B cell (primary cell): Measurements from ENCODE around the gene HOXC9. TPM values are rescaled to one million over a fixed set of nuclear protein-coding genes. Genes with fewer than 3 reads are reported as not detected.

Experiments used
- ATAC-seq: fragments of 200-7000 bp; cut with Tn5 transposase; one replicate; pipeline ENCODE4 v1.10.0; 2021; ENCODE audit warnings: low read depth, mild to moderate bottlenecking, moderate number of reproducible peaks, moderate library complexity
- CTCF ChIA-PET: fragments of 350-600 bp; sonication (Branson Sonifier 250); formaldehyde crosslinking; loops from one replicate; lab custom pipeline; 2021; ENCODE audit warnings: antibody characterized with exemption, inconsistent platforms; lab: Charles Lee
- POLR2A ChIA-PET: fragments of 350-600 bp; sonication (Branson Sonifier 250); formaldehyde crosslinking; loops from one replicate; lab custom pipeline; 2021; ENCODE audit warnings: antibody characterized with exemption; lab: Charles Lee
- DNase-seq: peaks from one replicate; pipeline ENCODE4 v3.0.0; 2013
- H2AFZ ChIP-seq: 2 replicates; pipeline ENCODE4 v1.6.1; 2012; ENCODE audit warnings: mild to moderate bottlenecking, low read depth, low read length; ENCODE audit not compliant: insufficient read depth, poor library complexity, severe bottlenecking
- H3K27ac ChIP-seq, 2 donors: 1 replicate in 1 of 2; 2 replicates in 1 of 2; pipeline ENCODE4 v1.5.1; 2012 to 2013; ENCODE audit warnings: low read length in 2 of 2, mild to moderate bottlenecking in 2 of 2, moderate library complexity in 1 of 2
- H3K27me3 ChIP-seq, 4 experiments: fragments of 200-600 bp in 1 of 4; sonication (generic) in 1 of 4; replicated peaks in 1 of 4; 1 replicate in 2 of 4; 2 replicates in 2 of 4; pipeline versions ENCODE4 v1.6.1 to v1.7.0; 2013 to 2016; ENCODE audit warnings: low read length in 3 of 4, mild to moderate bottlenecking in 2 of 4, mixed read lengths in 1 of 4, moderate library complexity in 1 of 4; ENCODE audit not compliant: insufficient read depth in 4 of 4, control insufficient read depth in 3 of 4; ENCODE audit errors: control extremely low read depth in 1 of 4
- H3K36me3 ChIP-seq, 2 experiments: replicated peaks in 1 of 2; 1 replicate in 1 of 2; 2 replicates in 1 of 2; pipeline versions ENCODE4 v1.6.1 to v1.7.1; 2013; ENCODE audit warnings: low read length in 1 of 2; ENCODE audit not compliant: insufficient read depth in 2 of 2, control insufficient read depth in 1 of 2; ENCODE audit errors: control extremely low read depth in 1 of 2, extremely low read depth in 1 of 2
- H3K4me1 ChIP-seq, 2 donors: fragments of 200-600 bp in 1 of 2; sonication (generic) in 1 of 2; 1 replicate in 1 of 2; 2 replicates in 1 of 2; pipeline versions ENCODE4 v1.5.1 to v1.6.1; 2013 to 2017; ENCODE audit warnings: low read length in 2 of 2; ENCODE audit not compliant: control insufficient read depth in 2 of 2, insufficient read depth in 2 of 2
- H3K4me2 ChIP-seq: replicated peaks from 2 replicates; pipeline ENCODE3; 2012; ENCODE audit warnings: mild to moderate bottlenecking, low read depth, low read length; ENCODE audit not compliant: poor library complexity, severe bottlenecking
- H3K4me3 ChIP-seq, 5 experiments: fragments of 200-600 bp in 1 of 5; sonication (generic) in 1 of 5; 1 replicate in 3 of 5; 2 replicates in 2 of 5; pipeline versions ENCODE4 v1.5.1 to v1.7.0; 2011 to 2016; ENCODE audit warnings: low read length in 4 of 5, mild to moderate bottlenecking in 4 of 5, low read depth in 2 of 5, control low read depth in 1 of 5, moderate library complexity in 1 of 5; ENCODE audit not compliant: insufficient read depth in 1 of 5; ENCODE audit errors: control extremely low read depth in 1 of 5, extremely low read depth in 1 of 5
- H3K79me2 ChIP-seq: fragments of 200-600 bp; sonication (generic); one replicate; pipeline ENCODE4 v1.6.0; 2016; ENCODE audit warnings: low read length; ENCODE audit not compliant: control insufficient read depth, insufficient read depth
- H3K9ac ChIP-seq: fragments of 200-600 bp; sonication (generic); 2 replicates; pipeline ENCODE4 v1.6.1; 2017; ENCODE audit warnings: mild to moderate bottlenecking, low read length, moderate library complexity
- H3K9me3 ChIP-seq, 3 donors: one replicate each; pipeline versions ENCODE4 v1.6.1 to v1.7.1; 2013; ENCODE audit warnings: low read length in 2 of 3; ENCODE audit not compliant: control insufficient read depth in 2 of 3, insufficient read depth in 1 of 3; ENCODE audit errors: control extremely low read depth in 1 of 3
- H4K20me1 ChIP-seq: 2 replicates; pipeline ENCODE4 v1.6.0; 2012; ENCODE audit warnings: mild to moderate bottlenecking, low read length; ENCODE audit not compliant: insufficient read depth, control insufficient read depth, poor library complexity, severe bottlenecking
- H3K27ac Mint-ChIP-seq: one replicate; pipeline ENCODE4 v1.8.0; 2021; ENCODE audit warnings: mixed read lengths
- H3K27me3 Mint-ChIP-seq: one replicate; pipeline ENCODE4 v1.8.0; 2021; ENCODE audit warnings: mixed read lengths
- H3K4me1 Mint-ChIP-seq: one replicate; pipeline ENCODE4 v1.8.0; 2021; ENCODE audit warnings: mixed read lengths
- H3K4me3 Mint-ChIP-seq: one replicate; pipeline ENCODE4 v1.8.0; 2021; ENCODE audit warnings: mixed read lengths
- H3K9me3 Mint-ChIP-seq: one replicate; pipeline ENCODE4 v1.8.0; 2022; ENCODE audit warnings: mixed read lengths; ENCODE audit not compliant: insufficient read depth
- EZH2 ChIP-seq: IDR thresholded peaks from 2 replicates; pipeline ENCODE4 v1.6.1; 2012; ENCODE audit warnings: borderline replicate concordance, low read depth, mild to moderate bottlenecking, moderate library complexity, low read length; ENCODE audit not compliant: insufficient read depth, poor library complexity, severe bottlenecking
- WGBS: methylation state at CpG from one replicate; pipeline ENCODE4 v1.1.5; 2013; ENCODE audit warnings: missing lambda C conversion rate; ENCODE audit not compliant: insufficient coverage; 5-methylcytosine and 5-hydroxymethylcytosine counted together
- intact Hi-C: fragments of 100-400 bp; cut with micrococcal nuclease; formaldehyde crosslinking; loops from one replicate; pipeline ENCODE4 v1.10.0; 2022
- polyA plus RNA-seq: library from polyadenylated mRNA; depleted of rRNA; stranded (reverse); fragments of >200 nt; gene quantifications from 2 replicates; pipeline ENCODE4 v1.2.3, GENCODE V29; 2012
- total RNA-seq, 2 donors: library from RNA; stranded (reverse); fragments of 120-200 nt in 1 of 2; gene quantifications; 1 replicate in 1 of 2; 2 replicates in 1 of 2; pipeline versions ENCODE4 v1.2.3 to v1.2.4, GENCODE V29; 2013 to 2022
- TF ChIP-seq, protein P1 (sequence below): fragments of 200-600 bp; IDR thresholded peaks from one replicate; pipeline ENCODE4 v1.8.0; 2022; ENCODE audit warnings: antibody characterized with exemption, mild to moderate bottlenecking

Gene HOXC9
- total and polyA plus RNA-seq, 2 donors (not counting 1 experiment from before 2014, with no cell fraction given), result not detected

DNA sequence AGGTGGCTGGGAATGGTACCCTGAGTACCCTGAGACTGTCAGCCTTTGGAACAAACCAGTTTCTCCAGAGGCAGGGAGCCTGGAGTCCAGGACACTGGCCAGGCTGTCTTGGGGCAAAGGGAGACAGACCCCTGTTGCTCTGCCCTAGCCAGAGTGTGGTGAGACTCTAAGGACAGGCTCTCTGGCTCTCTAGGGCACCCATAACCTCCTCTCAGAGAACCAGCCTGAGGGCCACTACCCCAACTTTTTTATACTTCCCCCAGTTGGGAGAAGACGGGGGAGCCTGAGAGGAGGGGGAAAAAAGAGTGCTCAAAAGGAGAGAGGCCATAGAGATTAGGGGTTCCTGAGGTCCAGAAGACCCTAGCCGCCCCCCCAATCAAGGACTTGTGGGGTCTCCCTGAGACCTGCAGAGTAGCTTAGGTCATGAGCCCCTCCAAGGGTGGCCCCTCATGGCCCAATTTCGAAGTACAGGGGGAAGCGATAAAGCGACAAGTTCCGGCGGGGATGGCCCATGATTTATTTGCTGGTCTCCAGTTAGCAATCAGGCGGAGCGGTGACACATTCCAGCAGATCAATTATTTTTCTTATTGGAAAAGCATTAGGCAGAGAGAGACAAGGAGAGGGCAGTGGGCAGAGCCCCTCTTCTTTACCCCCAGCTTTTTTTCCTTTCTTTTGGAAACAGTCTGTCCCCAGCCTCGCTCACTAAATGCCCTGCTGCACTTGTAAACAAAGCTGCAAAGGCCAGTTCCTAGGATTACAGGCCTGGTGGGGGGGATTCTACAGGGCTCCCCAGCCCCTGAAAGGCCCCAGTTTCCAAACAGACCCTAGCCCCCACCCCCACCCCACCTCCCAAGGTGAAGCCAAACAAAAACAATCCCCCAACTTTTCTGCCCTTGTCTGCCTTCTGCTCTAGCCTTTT is 10.4 kb downstream of the HOXC9 start:
- H3K9ac ChIP-seq, result no peak overlapping the region
- peak overlapping the region; percentile 72 for H3K4me3 Mint-ChIP-seq
- no peaks in the 10 kb centered on the region for H3K79me2 ChIP-seq
- no peak overlapping the region for H3K4me3 ChIP-seq
- H2AFZ ChIP-seq, result no peak overlapping the region
- no peak for TF ChIP-seq EZH2
- TF ChIP-seq, protein P1, sequence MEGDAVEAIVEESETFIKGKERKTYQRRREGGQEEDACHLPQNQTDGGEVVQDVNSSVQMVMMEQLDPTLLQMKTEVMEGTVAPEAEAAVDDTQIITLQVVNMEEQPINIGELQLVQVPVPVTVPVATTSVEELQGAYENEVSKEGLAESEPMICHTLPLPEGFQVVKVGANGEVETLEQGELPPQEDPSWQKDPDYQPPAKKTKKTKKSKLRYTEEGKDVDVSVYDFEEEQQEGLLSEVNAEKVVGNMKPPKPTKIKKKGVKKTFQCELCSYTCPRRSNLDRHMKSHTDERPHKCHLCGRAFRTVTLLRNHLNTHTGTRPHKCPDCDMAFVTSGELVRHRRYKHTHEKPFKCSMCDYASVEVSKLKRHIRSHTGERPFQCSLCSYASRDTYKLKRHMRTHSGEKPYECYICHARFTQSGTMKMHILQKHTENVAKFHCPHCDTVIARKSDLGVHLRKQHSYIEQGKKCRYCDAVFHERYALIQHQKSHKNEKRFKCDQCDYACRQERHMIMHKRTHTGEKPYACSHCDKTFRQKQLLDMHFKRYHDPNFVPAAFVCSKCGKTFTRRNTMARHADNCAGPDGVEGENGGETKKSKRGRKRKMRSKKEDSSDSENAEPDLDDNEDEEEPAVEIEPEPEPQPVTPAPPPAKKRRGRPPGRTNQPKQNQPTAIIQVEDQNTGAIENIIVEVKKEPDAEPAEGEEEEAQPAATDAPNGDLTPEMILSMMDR, result no peak
- H3K27ac ChIP-seq, result no peak overlapping the region
- peaks cover 72% of the 10 kb centered on the region for H3K27me3 Mint-ChIP-seq
- H3K4me2 ChIP-seq, result no peak overlapping the region
- DNase-seq, result no peak
- WGBS, result 16% methylated on average over 9 of the region's 10 CpGs
- no peaks in the 10 kb centered on the region for H4K20me1 ChIP-seq
- peaks cover 35 to 64% of the 10 kb centered on the region in 2 donors for H3K4me1 ChIP-seq
- peaks cover 0 to 36% (median 4%) of the 10 kb centered on the region in 3 donors for H3K9me3 ChIP-seq
- CTCF ChIA-PET, result interaction anchor here (1.0 to 6.7 kb wide), 5 partner anchors 20 to 197 kb away, joined by 3 to 106 read pairs (median 5); partner anchors contain the start of gene SMUG1
- no peaks in the 10 kb centered on the region for H3K9me3 Mint-ChIP-seq
- ATAC-seq, result no peak
- H3K27me3 ChIP-seq, result peaks cover 0 to 91% (median 81%) of the 10 kb centered on the region in 4 experiments
- POLR2A ChIA-PET, result interaction anchor here (0.6 kb wide), 1 partner anchor 206 kb away, joined by 8 read pairs; no protein-coding TSS in a partner anchor
- H3K27ac Mint-ChIP-seq, result peak overlapping the region; percentile 73
- H3K4me1 Mint-ChIP-seq, result peaks cover 32% of the 10 kb centered on the region
- intact Hi-C loops, result loop anchor here (5.0 kb wide), 2 partner anchors 33 to 58 kb away; partner anchors contain the start of gene HOXC12
- H3K36me3 ChIP-seq, result no peaks in the 10 kb centered on the region
